MCF 10A (cell line): ENCODE data around the gene HDAC6. TPM values are rescaled to one million over a fixed set of nuclear protein-coding genes. Genes with fewer than 3 reads are reported as not detected.
A peak's percentile ranks its signal among the peaks of the same experiment; 100 is the strongest.

ENCODE experiments used
- BruUV-seq: library from RNA; stranded (reverse); fragments of 400-500 nt; replicated peaks from 2 replicates; lab custom pipeline; 2021; lab: Mats Ljungman, UMichigan
- CTCF ChIA-PET: fragments of 300-600 bp; sonication (Branson Sonifier 250); formaldehyde crosslinking; extraction: SDS; loops from one replicate; lab custom pipeline; 2021; ENCODE audit warnings: antibody characterized with exemption, inconsistent platforms; lab: Yijun Ruan, JAX
- POLR2A ChIA-PET: fragments of 300-600, 350-650 bp; sonication (Branson Sonifier 250); formaldehyde crosslinking; extraction: SDS; loops from one replicate; lab custom pipeline; 2020; ENCODE audit warnings: antibody characterized with exemption, inconsistent platforms; lab: Yijun Ruan, JAX
- DNase-seq: peaks from one replicate; pipeline ENCODE4 v3.0.0-alpha.2; 2018; ENCODE audit not compliant: unreplicated experiment
- H3K27ac Mint-ChIP-seq: one replicate; pipeline ENCODE4 v1.8.0; 2022; ENCODE audit warnings: mild to moderate bottlenecking, low read depth, mixed read lengths; ENCODE audit not compliant: unreplicated experiment
- H3K27me3 Mint-ChIP-seq: one replicate; pipeline ENCODE4 v1.8.0; 2022; ENCODE audit warnings: mixed read lengths; ENCODE audit not compliant: insufficient read depth, unreplicated experiment
- H3K36me3 Mint-ChIP-seq: one replicate; pipeline ENCODE4 v1.8.0; 2022; ENCODE audit warnings: mild to moderate bottlenecking, moderate library complexity, mixed read lengths; ENCODE audit not compliant: insufficient read depth, unreplicated experiment
- H3K4me1 Mint-ChIP-seq: one replicate; pipeline ENCODE4 v1.8.0; 2022; ENCODE audit warnings: mixed read lengths; ENCODE audit not compliant: insufficient read depth, unreplicated experiment
- H3K4me3 Mint-ChIP-seq: one replicate; pipeline ENCODE4 v1.8.0; 2022; ENCODE audit warnings: mild to moderate bottlenecking, moderate library complexity, mixed read lengths; ENCODE audit not compliant: unreplicated experiment
- H3K9me3 Mint-ChIP-seq: one replicate; pipeline ENCODE4 v1.8.0; 2022; ENCODE audit warnings: mixed read lengths; ENCODE audit not compliant: unreplicated experiment
- intact Hi-C: fragments of 100-400 bp; cut with micrococcal nuclease; formaldehyde crosslinking; loops from 2 replicates; pipeline ENCODE4 v1.14.1; 2022
- total RNA-seq: library from RNA; stranded (reverse); gene quantifications from 2 replicates; pipeline ENCODE4 v1.2.3, GENCODE V29; 2022
- TF ChIP-seq, protein P1 (sequence below): fragments of 200-600 bp; IDR thresholded peaks from one replicate; pipeline ENCODE4 v1.8.0; 2022; ENCODE audit warnings: antibody characterized with exemption, mild to moderate bottlenecking; ENCODE audit not compliant: unreplicated experiment

Gene HDAC6
- total RNA-seq, 1 experiment from 2014 or later: 45.1 TPM

DNA sequence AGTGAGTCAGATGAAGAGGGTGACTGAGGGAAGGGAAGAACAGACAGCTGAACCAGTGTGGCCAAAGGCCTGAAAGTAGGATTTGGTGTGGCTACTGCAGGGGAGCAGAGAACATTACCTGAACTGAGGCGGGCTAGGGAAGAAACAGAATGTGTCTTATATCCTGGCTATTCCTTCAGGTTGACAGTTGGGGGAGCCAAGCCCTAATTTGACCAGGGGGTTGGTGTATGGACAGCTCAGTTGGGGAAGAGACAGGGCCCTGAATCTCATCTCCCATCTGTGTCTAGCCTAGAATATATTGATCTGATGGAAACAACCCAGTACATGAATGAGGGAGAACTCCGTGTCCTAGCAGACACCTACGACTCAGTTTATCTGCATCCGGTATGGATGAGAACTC, 4.2 kb downstream of the HDAC6 start:
- intact Hi-C loops: no loop called here
- CTCF ChIA-PET: interaction anchor here (0.6 to 1.2 kb wide), 2 partner anchors 84 to 450 kb away, joined by 3 to 5 read pairs; no protein-coding TSS in a partner anchor
- no peaks in the 10 kb centered on the region for H3K4me1 Mint-ChIP-seq
- BruUV-seq: no TSS peak
- no peak overlapping the region for H3K27ac Mint-ChIP-seq
- H3K4me3 Mint-ChIP-seq: no peak overlapping the region
- no peaks in the 10 kb centered on the region for H3K27me3 Mint-ChIP-seq
- peaks cover 13% of the 10 kb centered on the region for H3K36me3 Mint-ChIP-seq
- H3K9me3 Mint-ChIP-seq: no peaks in the 10 kb centered on the region
- POLR2A ChIA-PET: no interaction called here
- peak; percentile 2 for DNase-seq
- TF ChIP-seq, protein P1, sequence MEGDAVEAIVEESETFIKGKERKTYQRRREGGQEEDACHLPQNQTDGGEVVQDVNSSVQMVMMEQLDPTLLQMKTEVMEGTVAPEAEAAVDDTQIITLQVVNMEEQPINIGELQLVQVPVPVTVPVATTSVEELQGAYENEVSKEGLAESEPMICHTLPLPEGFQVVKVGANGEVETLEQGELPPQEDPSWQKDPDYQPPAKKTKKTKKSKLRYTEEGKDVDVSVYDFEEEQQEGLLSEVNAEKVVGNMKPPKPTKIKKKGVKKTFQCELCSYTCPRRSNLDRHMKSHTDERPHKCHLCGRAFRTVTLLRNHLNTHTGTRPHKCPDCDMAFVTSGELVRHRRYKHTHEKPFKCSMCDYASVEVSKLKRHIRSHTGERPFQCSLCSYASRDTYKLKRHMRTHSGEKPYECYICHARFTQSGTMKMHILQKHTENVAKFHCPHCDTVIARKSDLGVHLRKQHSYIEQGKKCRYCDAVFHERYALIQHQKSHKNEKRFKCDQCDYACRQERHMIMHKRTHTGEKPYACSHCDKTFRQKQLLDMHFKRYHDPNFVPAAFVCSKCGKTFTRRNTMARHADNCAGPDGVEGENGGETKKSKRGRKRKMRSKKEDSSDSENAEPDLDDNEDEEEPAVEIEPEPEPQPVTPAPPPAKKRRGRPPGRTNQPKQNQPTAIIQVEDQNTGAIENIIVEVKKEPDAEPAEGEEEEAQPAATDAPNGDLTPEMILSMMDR: no peak

DNA sequence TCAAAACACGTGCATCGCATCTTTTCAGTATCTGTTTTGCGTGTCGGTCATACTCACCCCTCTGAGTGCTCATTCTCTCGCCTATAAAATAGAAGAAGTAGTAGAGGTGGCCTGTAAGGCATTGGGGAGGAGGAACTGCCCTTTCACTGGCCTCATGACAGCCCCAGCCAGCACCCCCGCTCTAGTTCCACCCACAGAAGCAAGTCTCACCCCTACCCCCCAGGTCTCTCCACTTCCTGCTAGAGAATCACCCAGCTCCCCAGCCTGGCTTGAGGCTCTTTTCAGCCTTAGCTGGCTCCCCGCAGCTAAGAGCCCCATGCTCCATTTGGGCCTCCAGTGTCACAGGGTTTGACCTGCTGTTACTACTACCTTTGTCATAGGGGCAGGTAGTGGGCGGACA, 11.8 kb downstream of the HDAC6 start:
- Mint-ChIP-seq H3K4me3 (no peak overlapping the region), H3K4me1 (no peaks in the 10 kb centered on the region), H3K36me3 (peaks cover 27% of the 10 kb centered on the region), H3K27me3 (no peaks in the 10 kb centered on the region), H3K9me3 (no peaks in the 10 kb centered on the region), H3K27ac (no peak overlapping the region)
- no peak for DNase-seq
- POLR2A ChIA-PET: no interaction called here
- TF ChIP-seq, protein P1: no peak
- intact Hi-C loops: no loop called here
- CTCF ChIA-PET: interaction anchor here (0.7 kb wide), 1 partner anchor 160 kb away, joined by 3 read pairs; no protein-coding TSS in a partner anchor
- no TSS peak for BruUV-seq

GRCh38 chrX:48814722-48815121, 12.9 kb downstream of the HDAC6 start:
- H3K4me3 Mint-ChIP-seq: no peak overlapping the region
- CTCF ChIA-PET: no interaction called here

DNA sequence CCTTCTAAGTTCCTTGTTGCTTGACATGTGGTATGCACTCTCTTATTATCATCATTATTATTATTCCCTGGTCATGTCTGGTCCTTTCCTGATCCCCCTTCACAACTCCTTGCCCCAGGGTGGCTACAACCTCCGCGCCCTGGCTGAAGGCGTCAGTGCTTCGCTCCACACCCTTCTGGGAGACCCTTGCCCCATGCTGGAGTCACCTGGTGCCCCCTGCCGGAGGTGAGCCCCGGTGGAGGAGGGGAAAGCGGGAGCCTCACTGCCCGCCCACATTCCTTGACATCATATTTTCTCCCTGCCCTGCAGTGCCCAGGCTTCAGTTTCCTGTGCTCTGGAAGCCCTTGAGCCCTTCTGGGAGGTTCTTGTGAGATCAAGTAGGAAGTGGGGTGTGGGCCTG, 13.4 kb downstream of the HDAC6 start:
- BruUV-seq: no TSS peak
- POLR2A ChIA-PET: no interaction called here
- TF ChIP-seq, protein P1: no peak

More at GRCh38 chrX:48814722-48815121, 12.9 kb downstream of the HDAC6 start:
- DNase-seq: no peak
- no peak overlapping the region for H3K27ac Mint-ChIP-seq
- BruUV-seq: no TSS peak
- TF ChIP-seq, protein P1: no peak
- intact Hi-C loops: no loop called here
- POLR2A ChIA-PET: no interaction called here
- peaks cover 4% of the 10 kb centered on the region for H3K9me3 Mint-ChIP-seq
- no peaks in the 10 kb centered on the region for H3K4me1 Mint-ChIP-seq
- peaks cover 29% of the 10 kb centered on the region for H3K36me3 Mint-ChIP-seq
- H3K27me3 Mint-ChIP-seq: no peaks in the 10 kb centered on the region

More for the DNA sequence above, 13.4 kb downstream of the HDAC6 start:
- no peak for DNase-seq
- intact Hi-C loops: no loop called here
- CTCF ChIA-PET: no interaction called here
- Mint-ChIP-seq H3K36me3 (peaks cover 33% of the 10 kb centered on the region), H3K9me3 (peaks cover 8% of the 10 kb centered on the region), H3K4me1 (no peaks in the 10 kb centered on the region), H3K27ac (no peak overlapping the region), H3K4me3 (no peak overlapping the region), H3K27me3 (no peaks in the 10 kb centered on the region)
